GM19328 (cell line): ENCODE measurements around the gene NEUROG1.
A peak's percentile ranks its signal among the peaks of the same experiment; 100 is the strongest.

ENCODE experiments used
- ATAC-seq: cut with Tn5 transposase; IDR thresholded peaks from one replicate; pipeline ENCODE4 v1.9.1; 2021; ENCODE audit warnings: mild to moderate bottlenecking, moderate library complexity; ENCODE audit not compliant: unreplicated experiment

The NEUROG1 gene

DNA sequence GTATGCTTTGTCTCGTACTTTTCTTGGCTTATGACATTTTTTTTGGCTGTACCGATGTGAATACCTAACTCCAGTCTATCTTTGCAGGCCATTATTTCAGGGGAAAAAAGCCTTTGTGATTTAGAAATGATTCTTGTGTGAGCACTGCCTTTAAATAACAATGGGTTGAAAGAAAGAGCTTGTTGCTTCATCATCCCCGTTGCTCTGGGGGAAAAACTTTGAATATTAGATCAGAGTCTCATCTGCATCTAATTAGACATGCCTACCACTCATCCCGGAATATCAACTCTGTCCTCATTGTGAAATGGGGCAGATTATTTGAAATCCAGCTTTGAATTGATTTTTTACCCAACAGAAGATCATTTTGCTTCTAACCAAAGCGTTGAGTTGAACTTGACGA is 29.5 kb upstream of the NEUROG1 start:
- no peak for ATAC-seq

DNA sequence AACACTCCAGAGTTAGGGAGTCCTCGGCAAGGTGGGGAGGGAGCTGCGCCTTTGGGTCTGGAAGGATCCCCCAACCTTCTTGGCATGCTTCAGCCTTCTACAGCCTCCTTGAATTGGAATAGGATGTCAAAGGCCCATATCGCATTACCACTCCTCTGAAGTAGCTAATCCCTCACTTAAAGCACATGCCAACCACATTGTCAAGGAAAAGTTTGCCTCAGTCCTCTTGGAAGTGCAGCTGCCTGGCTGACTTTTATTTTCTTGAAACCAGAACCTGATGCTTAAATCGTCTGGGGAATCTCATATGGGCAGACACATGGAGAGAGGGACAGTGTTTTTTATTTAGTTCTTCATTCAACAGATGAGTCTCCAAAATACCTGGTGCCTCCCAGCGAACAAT is 28.6 kb upstream of the NEUROG1 start:
- no peak for ATAC-seq

DNA sequence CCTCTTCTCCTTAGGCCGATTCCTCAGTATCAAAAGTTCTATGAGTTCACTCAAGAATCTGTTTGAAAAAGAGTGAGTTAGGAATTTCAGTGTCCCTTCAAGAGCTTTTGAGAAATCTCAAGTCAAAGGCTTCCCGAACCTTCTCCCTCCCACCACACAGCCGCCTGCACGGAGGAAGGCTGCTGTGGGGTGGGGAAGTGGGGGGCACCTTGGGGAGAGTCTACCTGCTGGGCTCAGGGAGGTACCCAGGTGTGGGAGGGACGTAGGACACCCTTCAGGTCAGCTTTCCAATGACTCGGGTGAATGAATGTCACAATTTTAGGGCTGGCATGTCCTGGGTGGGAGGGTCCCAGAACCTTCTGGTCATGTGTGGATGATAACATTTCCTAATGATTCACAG is 25.5 kb upstream of the NEUROG1 start:
- no peak for ATAC-seq

DNA sequence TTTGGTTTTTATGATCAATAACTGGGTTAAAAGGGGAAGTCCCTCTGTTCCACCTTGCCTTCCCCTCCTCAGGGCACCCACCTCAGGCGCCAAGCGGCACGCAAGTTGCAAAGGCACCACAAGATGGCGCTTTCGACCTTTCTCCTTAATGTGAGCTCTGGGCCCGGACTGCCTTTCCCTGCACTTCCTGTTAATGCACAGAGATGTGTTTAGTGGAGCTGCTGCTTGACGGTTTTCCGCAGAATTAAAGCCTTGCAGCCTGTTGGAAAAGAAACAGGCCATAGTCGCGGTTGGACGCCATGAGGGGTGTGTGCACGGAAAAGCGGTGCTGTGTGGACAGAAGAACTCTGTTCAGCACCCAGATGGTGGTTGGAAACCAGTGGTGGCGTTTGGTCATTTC is 25.1 kb upstream of the NEUROG1 start:
- peak; percentile 84 for ATAC-seq

DNA sequence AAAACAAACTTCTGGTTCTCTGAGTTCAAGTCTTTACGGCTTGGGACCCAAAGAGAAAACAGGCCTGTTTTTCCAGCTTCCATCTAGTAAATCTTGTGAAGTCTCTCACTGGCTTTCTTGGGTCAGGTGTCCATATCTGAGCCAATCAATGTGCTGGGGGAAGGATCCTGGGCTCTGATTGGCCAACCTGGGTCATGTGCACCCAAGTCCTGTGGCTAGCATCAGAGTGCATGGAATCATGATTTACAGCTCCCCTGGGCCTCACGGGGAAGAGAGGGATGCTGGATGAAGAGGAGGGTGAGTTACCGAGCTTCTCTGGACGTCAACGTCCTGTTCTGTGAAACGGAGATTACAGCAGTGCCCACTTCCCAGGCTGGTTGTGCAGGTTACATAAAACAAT is 23.6 kb upstream of the NEUROG1 start:
- ATAC-seq: no peak

DNA sequence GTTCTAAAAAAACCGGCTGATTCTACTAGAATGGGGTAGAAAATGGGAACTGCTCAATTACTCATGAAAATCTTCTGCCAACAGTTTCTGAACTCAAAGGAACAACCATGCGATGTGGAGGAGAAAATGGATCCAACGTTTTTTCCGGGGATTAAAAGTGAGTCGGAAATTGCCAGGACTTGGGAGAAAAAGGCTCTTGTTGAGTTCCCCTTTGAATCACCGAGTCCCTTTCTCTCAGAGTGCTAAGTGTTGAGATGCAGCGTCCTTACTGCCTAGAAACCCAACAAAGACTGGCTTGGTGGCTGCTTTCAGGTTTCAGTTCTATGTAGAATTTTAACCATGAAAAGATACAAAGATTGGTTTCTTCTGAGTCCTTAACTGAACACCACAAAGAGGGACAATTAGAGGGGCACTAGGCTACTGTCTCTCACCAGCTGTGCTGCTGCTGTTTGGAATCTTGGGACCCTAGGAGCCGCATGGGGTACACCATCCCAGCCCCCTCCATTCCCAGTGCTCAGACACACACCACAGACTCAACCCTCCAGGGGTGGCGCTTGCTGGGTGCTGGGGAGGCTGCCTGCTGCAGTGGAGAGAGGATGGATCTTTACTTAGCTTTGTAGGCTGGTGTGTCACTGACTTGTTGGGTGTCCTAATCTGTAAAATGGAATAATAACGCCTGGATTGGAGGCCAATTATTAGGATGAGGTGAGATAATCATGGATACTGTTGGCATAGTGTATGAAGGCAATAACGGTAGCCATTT is 21.5 kb upstream of the NEUROG1 start:
- ATAC-seq: no peak

DNA sequence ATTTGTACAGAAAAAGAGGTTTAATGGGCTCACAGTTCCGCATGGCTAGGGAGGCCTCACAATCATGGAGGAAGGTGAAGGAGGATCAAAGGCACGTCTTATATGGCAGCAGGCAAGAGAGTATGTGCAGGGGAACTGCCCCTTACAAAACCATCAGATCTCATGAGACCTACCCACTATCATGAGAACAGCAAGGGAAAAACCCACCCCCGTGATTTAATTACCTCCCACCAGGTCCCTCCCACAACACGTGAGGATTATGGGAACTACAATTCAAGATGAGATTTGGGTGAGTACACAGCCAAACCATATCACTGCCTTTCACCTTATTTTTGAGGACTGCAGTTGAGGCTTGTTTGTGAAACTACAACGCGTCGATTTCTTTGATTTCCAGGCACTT is 20.9 kb upstream of the NEUROG1 start:
- ATAC-seq: no peak

DNA sequence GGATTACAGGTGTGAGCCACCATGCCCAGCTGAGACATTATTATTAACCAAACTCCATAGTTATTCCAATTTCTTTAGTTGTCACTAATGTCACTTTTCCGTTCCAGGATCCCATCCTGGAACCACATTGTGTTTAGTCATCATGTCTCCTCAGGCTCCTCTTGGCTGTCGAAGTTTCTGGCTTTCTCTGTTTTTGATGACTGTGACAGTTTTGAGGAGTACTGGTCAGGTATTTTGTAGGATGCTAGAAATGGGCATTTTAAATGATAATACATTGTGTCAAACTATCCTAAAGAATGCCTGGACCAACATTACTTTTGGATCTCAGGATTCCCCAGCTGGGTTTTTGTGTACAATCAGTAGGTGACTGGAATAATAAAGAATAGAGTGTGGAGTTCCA is 19.8 kb upstream of the NEUROG1 start:
- ATAC-seq: no peak

DNA sequence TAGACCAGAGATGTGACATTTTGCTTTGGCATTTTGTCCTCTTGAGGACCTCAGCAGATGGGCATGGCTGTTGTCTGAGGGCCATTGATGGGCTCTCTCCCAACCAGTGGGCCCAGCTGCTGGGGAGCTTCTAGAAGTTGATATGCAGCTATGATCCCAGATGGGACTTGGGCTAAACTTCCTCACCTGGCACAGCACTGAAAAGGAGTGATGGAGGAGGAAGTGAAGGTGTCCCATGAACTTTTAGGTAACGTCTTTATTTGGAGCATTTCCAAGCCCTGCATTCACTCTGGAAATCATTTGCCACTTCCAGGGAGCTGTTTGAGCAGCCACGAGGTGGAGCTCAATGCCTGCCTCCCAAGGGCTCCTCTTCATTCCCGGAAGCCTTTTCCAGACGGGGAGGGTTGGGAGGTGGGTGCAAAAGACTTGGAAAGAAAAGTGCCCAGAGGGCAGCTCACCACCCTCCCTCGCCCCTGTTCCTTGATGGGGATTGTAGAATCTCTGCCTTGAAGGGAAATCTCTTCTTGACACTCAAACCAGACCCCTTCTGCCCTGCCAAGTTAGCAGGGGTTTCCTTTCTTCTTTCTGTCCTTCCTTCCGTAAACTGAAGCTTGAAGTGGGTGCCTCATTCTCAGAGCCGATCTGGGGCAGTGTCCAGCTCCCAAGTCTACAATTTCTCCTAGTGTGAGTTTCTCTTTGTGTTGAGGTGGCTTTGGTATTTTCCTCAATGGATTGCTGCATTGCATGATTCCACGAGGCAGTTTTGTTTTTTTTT is 18.1 kb upstream of the NEUROG1 start:
- no peak for ATAC-seq

DNA sequence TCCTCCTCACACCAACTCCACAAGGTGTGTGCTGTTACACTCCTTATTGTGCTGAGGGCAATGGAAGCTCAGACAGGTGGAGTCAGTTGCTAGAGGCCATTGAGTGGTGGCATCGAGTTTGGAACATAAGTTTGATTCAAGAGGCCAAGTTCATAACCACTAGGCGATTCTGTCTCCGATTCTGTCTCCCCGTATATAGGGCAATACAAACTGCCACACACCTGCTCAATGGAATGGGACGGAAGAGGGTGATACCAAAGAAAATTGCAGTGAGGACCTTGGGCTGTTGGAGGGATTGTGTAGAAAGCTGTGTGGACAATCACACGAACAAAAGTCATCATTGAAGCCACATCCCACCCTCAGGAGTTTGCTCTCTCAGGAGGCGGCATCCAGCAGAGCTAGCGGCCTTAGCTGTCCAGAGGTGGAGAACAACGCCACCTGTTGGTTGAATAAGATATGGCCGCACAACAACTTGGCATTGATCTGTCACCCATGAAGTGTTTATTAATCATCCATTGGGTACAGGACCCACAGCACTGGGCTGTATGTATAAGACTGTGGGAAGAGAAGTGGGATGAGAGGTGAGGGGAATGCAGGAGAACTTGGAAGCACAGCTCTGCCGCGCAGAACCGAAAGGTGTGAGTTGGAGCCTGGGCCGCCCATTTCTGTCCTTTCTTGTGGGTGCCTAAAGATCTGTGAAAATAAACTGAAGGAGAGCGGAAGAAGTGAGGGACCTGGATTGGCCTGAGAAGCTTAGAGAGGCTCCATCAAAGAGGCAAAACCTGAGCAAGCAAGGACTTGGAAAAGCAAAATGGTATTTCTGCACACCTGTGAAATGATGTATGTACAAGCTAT is 16.1 kb upstream of the NEUROG1 start:
- ATAC-seq: peak; percentile 79

DNA sequence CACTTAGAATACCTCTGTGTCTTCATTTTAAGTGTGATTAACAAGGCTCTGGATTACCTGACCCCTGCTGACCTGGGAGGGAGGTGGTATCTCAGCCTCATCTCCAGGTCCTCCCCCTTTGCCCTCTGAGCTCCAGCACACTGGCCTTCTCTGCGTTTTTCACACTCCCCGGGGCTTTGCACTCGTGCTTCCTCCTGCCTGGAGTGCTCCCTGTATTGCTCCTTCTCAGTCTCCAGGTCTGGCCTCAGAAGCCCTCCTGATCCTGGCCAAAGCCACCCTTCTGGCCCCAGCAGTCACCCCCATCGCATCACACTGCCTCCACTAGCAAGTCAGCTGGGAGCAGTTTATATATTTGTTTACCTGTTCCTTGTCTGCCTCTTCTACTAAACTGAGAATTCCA is 13.6 kb upstream of the NEUROG1 start:
- ATAC-seq: no peak

DNA sequence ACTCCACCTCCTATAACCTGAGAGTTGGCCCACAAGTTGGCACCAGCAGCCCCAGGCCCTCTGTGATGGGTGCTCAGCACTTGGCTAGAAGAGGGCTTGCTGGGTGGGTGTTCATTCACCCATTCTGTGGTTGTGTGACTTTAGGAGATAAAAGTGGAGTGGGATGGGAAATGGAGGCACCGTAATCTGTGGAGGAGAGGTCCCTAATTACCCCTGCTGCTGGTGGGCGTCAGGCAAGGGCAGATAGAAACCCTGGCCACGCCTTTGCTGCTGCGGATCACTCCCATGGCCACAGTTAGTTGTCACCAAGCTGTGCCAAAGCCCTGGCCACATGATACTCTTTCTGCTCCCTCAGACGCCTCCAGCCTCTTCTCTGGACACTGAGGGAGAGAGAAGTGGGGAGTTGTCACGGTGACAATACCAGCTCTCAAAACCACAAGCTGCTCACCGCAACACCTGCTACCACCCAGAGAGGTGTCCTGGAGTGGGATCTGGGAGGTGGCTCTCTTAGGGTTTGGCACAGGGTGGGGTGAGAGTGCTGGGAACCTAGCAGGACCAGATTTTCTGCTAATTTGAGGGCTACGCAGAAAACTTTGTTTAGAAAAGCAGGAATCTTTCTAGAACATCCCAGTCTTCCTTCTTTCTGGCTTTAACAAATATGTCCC is 12.0 kb upstream of the NEUROG1 start:
- no peak for ATAC-seq

DNA sequence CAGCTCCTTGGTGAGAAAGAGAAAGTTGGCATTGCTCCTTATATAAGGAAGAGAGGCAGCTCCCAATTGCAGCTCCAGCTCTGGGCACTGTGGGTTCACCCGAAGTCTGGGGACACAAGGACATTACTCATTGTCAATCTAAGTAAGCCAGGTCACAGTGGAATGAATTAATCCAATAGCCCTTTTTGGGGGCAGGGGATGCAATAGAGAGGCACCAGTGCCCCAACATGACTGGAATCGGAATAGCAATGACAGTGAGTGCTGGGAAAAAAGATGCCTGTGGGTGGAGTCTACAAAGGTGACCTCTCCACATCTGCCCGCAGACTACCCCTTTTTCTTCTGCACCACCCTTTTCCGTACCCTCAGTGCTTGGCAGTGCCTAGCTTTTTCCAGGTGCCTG is 11.1 kb upstream of the NEUROG1 start:
- ATAC-seq: no peak

DNA sequence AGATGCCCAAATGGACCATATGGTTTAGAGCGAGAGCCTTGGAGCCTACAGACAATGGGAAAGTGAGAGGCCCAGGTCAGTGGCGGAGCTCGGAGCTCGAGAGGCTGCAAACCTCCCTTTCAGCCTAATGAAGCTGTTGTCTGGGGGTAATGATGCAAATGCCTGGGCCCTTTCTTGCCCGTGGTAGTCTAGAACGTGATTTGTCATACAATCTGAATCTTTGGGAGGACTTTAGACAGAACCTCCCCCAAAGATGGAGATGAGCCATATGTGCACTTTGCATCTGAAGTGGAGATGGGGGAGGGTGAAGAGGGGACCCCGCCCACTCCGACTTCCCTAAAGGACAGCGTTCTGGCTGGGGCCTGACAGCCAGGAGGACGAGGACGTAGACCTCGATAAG is 10.3 kb upstream of the NEUROG1 start:
- no peak for ATAC-seq

DNA sequence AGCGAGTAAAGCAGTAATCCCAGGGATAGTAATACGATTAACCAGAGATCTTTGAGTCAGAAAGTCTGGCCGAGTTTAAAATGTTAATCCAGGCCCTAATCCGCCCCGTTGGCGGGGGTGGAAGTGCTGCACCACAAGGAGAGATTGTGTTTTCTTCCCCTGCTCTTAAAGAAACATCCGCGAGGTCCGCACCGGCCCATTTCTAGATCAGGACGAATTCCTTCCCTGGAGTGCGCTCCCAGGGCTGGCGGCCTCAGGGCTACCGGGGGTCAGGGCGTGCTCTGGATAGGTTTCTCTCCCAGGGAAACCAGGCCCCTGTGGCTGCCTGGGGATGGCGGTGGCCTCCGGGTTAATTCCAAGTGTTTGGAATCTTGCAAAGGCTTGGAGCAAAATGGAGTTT is 9.3 kb upstream of the NEUROG1 start:
- no peak for ATAC-seq

DNA sequence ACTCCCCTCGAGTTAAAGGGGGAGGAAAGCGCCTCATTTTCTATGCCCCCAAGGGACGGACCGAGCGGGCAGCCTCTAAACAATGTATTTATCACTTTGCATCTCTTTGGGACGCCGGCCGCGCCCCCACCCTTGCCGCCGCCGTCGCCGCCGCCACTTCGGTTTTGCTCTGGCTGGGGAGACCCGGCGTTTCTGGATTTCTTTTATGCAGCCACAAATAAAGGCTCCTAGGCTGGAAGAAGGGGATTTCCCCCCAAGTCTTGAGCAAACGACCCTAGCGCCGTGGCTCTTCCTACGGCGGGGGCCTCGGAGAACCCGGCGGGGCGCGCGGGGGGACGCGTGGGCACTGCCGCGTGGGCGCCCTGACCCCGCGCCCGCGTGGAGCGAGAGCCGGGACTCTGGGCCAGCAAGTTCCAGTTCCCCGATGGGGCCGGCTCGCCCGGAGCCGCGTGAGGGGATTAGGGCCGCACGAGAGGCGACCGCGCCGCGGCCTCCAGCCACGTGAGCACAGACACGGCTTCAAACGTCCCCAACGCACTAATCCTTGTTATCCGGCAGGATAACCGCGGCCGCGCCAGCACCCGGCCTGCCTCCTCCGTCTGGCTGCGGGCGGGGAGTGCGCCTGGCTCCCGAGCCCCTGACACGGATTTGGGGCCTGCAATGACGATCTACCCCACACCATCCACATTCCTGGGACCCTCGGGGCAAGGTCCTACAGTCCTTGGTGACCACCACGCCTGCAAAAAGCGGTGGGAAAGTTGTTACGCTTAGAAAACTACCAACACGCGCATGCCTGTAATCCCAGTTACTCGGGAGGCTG is 7.9 kb upstream of the NEUROG1 start:
- no peak for ATAC-seq

DNA sequence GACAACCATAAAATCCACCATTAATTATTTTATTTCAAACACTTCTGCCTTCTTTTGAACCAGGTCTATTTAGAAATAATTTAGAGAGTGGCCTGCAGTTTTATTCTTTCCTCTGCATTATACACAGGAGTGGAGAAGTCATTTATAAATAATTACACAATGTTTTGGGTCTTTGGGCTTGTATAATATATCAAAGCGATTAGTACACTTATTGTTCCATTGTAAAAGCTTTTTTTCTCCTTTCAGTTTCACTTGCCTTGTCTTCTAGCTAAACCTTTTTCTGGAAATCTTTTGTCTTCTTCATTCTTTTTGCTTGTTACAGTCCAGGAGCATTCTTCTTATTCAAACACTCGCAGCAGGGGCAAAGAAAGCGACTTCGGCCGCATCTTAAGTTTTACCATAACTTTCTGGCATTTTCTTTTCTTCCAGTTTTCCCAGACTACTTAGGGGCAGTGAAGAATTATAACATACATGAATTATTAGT is 7.3 kb upstream of the NEUROG1 start:
- no peak for ATAC-seq

DNA sequence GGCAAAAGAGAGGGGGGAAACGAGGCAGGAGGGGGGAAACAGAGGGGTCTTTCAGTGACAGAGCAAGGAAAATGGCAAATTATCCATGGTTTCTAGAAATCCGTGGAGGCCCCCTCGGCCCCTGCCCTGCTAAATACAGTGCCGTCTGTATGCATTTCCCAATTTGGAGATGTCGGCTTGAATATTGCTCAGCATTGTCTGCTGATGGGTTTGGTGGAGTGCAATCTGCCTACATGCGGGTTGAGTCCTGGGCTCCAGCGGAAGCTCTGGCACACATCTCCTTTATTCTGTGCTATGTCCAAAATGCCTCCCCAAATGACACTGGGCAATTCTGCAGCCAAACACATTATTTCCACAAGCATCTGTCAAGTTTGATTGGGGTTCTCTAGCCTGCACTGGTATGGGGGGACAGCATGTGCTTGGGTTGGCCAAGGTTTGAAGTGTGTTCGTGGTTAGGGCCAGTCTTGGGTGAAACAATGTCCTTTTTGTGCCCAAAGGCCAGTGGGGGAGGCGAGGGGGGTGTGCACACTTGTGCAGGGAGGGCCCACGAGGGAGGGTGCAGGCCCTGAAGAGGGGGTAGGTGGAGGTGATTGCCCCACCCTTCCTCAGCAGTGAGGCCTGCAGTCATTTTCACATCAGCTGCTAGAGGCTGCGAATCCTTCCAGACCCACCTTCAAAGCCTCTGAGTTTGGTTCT is 6.2 kb upstream of the NEUROG1 start:
- no peak for ATAC-seq

DNA sequence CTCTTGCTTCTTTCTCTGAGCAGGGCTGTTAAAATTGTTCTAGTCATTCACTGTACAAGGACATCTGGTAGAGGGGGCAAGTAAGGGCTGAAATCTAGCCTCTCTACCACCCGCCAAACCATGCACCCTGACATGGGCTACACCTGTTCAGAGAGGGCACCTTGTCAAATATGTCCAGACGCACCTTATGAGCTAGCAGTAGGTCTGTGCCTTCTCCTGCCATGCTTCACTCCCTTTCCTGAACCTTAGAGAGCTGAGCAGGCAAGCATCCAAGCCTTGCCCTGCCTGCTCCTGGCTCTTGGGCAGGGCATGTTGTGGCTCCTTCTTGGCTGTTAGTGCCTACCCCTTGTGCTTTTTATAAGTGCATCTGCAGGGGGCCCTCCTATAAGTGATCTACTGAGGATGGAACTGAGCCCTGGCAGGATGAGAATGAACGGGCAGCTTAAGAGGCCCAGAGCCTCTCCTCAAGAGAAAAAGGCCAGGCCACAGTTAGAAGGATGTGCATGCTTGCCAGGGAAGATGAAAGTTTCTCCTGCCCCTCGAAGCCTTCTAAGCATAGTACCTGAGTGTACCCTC is 3.8 kb upstream of the NEUROG1 start:
- ATAC-seq: no peak
